Stimulated activated CD4-positive, alpha-beta T cell treated with anti-CD3 and anti-CD28 coated beads, Interleukin-12 subunit alpha, Interleukin-12 subunit beta, amount 100 ng/mL, for 4 hours (primary cell): ENCODE measurements around the gene LINC00237.

ENCODE experiments used
- DNase-seq: peaks from one replicate; pipeline ENCODE4 v3.0.0-alpha.2; 2020

LINC00237 gene

GRCh38 chr20:21092806-21093205 lies 13.4 kb downstream of the LINC00237 start:
- DNase-seq, result no peak

DNA sequence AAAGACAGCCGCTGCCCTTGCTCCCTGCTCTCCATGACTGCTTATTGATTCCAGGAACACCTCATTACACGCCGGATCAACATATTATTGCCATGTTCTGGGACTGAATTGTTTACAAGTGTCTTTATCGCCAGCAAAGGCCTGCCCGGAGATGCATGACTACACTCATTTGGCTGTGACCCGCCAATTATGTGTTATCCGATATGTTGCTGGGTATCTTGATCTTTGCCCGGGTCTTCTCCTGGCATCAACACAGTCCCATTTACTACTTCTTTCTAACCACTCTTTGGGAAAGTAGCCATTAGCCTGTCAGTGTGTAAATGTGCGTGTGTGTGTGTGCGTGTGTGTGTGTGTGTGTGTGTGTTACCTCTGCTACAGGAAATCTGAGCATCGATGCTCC lies 15.4 kb downstream of the LINC00237 start:
- no peak for DNase-seq

GRCh38 chr20:21090111-21090618 lies 16.0 kb downstream of the LINC00237 start:
- DNase-seq, result no peak

GRCh38 chr20:21089391-21089790 lies 16.8 kb downstream of the LINC00237 start:
- no peak for DNase-seq

GRCh38 chr20:21087862-21088540 lies 18.2 kb downstream of the LINC00237 start:
- DNase-seq, result no peak

DNA sequence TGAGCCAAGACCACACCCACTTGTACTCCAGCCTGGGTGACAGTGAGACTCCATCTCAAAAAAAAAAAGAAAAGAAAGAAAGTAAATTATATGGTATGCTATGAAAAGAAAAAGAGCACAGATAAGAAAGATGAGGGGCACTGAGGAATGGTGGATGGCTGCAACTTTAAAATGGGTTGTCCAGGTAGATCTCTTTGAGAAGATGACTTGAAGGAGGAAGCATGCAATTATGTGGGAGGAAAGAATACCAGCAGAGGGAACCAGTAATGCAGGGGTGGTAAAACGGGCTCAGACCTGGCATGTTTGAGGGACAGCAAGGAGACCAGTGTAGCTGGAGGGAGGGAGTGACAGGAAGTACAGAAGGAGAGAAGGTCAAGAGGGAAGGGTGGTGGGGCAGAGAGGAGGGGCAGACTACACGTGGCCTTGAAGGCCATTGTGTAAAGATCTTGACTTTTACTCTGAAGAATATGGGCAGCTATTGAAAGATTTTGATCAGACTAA lies 22.3 kb downstream of the LINC00237 start:
- no peak for DNase-seq

- no peak for DNase-seq
Measured at GRCh38 chr20:21082584-21082983, 23.6 kb downstream of the LINC00237 start.

- DNase-seq, result no peak
Measured at GRCh38 chr20:21077809-21078345, 28.3 kb downstream of the LINC00237 start.

DNA sequence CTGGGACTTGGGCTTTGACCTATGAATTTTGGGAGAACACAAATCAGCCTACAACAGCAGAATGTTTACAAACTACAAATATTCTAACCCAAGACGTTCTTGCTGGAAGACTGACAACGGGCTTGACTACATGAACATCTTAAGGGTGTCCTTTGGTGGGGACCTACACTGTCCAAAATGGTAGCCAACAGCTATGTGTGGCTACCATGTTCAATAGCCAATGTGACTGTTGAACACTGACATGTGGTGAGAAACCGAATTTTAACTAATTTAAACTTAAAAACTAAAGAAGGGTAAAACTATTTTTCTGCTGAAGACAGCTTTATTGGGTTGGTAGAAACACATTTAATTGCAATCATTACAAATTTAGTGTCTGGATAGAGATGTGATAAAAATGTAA lies 30.1 kb downstream of the LINC00237 start:
- DNase-seq, result no peak

- DNase-seq, result no peak
Measured at GRCh38 chr20:21075471-21075870, 30.7 kb downstream of the LINC00237 start.

DNA sequence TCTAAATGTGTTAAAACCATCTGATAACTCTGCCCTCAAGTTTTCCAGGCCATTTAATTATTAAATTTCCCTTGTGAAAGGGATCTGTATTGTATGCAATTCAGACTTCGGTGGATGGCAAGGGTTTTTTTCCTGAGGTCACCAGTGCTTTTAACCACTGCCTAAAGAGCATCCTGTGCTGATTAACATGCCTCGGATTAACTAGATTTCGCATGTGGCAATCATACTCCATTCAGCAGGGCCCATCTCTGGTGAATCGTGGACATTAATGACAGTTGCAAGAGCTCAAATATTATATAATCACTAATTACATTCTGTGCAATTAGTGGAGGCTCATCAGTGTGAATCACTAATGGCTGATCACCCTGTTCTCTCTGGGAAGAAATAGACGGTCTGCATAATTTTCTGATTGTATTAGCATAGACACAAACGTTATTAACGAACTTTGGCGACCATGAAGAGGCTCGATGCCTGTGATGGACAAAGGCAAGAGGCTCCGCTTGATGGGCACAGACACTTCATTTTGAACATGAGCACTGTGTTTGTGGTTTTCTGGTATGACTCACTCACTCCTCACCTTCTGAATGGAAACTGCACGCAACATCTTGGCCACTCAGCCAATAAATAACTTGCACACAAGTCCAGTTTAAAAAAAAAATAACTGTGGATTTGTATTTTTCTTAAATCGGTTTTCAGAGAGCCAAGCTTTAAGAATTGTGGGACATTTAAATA lies 31.4 kb downstream of the LINC00237 start:
- DNase-seq, result no peak

- DNase-seq, result no peak
Measured at GRCh38 chr20:21067255-21067654, 38.9 kb downstream of the LINC00237 start.

DNA sequence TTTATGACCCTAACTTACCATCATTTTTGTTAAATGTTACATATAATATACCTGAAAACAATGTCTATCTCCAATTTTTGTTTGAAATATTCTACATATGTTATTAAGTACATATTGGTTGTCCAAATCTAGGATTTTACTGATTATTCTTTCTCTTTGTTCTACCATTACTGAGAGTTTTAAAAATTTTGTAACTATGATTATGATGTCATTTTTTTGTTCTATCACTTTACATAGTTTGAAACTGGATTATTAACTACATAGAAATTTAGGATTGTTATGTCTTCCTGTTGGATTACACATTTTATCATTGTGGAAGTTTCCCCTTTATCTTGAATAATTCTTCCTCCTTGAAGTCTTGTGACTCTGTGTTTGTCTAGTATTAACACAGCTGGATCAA lies 41.2 kb downstream of the LINC00237 start:
- DNase-seq, result no peak

DNA sequence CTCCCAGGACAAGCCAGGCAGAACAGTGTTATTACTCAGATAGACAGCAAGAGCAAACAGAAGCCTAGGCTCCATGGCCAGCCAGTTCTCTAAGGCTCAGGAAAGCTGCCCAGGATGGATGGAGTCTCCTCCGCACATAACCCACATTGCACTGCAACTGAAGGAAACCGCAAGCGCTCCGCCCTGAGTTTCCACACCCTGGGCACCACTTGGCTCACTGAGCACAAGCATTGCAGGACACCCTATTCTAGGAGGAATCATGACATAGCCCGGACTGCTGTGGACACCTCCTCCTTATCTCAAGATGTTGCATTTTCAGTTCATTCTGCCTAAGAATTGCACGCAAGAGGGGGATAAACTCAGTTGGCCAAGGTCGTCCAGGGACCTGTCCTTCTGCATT lies 42.9 kb downstream of the LINC00237 start:
- DNase-seq, result no peak

DNA sequence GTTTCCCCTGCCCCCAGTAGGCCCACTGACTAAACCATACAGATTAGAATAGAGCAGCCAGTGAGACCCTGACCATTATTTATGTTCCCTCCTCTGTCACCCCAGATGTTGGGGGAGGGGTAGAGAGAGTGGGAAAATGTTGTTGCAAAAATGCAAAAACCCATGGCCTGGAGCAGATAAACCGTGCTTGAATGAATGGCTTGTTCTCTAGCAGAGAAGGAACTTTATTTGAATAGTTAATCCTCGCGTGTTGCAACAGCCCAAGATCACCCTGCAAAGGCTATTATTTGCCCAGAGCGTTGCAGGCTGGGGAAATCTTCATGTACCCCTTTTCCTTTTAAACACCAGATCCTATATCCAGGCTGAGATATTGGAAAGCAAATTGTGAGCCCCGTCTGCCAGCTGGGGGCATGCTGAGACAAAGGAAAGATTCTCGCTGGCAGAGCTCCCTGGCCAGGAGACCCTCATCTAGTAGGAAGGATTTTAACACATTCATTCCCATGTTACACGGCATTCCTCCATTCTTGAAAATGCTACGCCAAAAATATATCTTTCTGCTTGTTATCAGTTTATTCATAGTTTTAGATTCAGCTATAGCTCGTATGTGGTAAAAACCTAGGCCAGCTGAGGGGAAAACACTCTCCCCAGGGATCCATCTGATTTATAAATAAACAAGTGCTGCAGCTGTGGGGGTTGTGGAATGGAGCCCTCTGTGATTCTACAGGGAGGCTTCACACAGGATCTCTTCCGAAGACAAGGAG lies 53.0 kb downstream of the LINC00237 start:
- no peak for DNase-seq

DNA sequence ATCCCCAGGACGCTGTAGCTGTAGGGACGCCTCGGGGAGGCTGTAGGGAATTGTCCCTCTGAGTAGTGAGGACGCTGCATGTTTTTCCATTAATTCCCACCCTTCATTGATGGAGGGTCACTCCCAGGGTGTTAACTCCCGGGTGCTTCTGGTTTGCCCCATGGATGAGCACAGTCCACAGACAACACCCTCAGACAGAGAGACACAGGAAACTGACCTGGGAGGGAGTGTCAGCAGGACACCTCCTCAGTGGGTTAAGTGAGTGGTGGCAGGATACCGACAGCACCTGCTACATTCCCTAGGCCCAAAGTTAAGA lies 53.5 kb downstream of the LINC00237 start:
- DNase-seq, result no peak

- no peak for DNase-seq
Measured at GRCh38 chr20:21052241-21052640, 53.9 kb downstream of the LINC00237 start.

DNA sequence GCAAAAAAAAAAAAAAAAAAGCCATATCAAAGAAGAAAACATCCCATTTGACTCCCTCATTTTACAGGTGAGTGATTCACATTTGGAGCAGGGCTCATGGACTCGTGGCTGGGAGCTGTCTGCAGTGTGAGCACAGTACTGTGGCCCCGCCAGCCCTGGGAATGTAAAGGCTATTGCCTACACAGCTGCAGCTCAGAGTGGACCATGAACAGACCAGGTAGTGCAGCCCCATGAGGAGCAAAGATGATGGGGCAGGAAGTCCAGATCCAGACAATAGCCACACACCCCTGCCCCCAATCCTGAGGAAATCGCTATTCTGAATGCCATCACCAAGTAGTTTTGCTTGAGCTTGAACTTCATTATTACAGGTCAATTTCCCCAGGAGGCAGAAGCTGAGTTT lies 55.4 kb downstream of the LINC00237 start:
- DNase-seq, result no peak

DNA sequence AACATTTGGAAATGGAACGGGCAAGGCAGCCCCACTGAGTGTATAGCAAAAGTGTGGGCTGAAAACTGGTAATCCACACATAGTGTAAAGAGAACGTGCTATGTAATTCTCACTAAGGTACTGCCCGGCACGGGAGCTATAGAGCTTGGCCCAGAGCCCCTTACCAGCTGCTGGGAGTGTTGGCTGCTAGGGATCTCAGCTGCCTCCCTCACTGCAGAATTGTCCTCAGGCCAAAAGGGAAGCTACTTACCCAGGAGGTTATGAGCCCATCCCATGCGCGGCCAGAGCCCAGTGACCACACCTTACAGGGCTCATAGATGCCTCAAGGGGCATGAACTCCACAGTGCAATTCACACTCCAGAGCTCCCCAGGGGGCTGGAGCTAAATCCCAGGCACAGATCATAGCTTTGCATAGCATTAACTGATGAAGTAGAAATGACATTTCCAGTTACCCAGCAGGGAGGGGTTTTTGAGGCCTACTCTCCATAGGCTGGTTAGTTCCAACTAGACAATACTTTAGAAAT lies 56.8 kb downstream of the LINC00237 start:
- DNase-seq, result no peak

DNA sequence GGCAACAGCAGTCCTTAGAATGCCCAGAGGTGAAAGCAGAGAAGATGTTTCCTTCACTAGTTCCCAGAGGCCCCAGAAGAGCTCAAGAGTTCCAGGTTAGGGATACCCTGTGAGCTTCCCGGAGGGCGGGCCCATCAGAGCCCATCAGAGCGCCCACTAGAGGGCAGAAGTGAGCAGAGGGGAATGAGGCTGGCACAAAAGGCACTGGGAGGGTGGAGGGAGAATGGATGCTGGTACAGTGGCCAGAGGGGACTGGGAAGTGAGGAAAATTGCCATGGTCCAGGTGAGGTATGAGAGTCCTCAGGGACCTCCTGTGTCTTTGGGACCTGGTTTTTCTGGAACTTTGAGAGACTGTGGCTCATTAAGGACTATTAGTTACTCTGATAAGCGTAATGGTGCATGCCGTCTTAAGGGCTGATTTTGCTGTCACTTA lies 57.3 kb downstream of the LINC00237 start:
- DNase-seq, result peak; percentile 49

- no peak for DNase-seq
Measured at GRCh38 chr20:21047981-21048380, 58.2 kb downstream of the LINC00237 start.

GRCh38 chr20:21046413-21047070 lies 59.6 kb downstream of the LINC00237 start:
- no peak for DNase-seq
